Epithelial cell of prostate (primary cell): ENCODE results near the gene XPC.

Source experiments
- DNase-seq: peaks from one replicate; pipeline ENCODE4 v3.0.0-alpha.2; 2011; ENCODE audit warnings: low read depth, low spot score
- H3K27ac ChIP-seq: fragments of 450-650 bp; 2 replicates; pipeline ENCODE4 v1.5.1; 2017; ENCODE audit warnings: mild to moderate bottlenecking

XPC gene

DNA sequence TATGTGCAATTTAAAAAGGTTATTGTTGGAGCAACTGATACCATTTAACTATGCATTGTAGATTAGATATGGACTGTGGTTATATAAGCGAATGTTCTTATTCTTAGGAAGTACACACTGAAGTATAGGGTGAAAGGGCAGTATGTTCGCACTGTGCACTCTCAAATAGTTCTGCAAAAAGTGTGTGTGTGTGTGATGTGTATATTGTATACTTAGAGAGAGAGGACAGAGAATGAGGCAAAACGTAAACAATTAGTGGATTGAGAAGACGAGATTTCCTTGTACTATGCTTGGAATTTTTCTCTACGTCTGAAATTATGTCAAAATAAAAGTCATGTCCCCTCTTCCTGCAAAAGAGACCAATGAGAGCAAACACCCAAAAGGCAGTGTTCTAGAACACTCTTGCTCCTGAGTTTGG is 30.6 kb upstream of the XPC start:
- no peak overlapping the region for H3K27ac ChIP-seq
- no peak for DNase-seq

DNA sequence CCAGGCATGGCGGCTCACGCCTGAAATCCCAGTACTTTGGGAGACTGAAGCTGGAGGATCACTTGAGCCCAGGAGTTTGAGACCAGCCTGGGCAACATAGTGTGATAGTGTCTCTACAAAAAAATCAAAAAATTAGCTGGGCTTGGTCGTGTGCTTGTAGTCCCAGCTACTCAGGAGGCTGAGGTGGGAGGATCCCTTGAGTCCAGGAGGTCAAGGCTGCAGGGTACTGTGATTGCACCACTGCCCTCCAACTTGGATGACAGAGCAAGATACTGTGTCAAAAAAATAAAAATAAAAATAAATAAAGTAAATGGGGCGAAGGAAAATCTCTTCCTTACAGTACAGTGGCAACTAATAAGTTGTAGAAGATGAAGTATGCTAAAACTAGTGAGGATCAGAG is 29.8 kb upstream of the XPC start:
- no peak for DNase-seq

GRCh38 chr3:14206548-14207177 is 28.3 kb upstream of the XPC start:
- no peak overlapping the region for H3K27ac ChIP-seq
- DNase-seq: no peak

More for the DNA sequence above, 29.8 kb upstream of the XPC start:
- no peak overlapping the region for H3K27ac ChIP-seq

- no peak for DNase-seq
- H3K27ac ChIP-seq: no peak overlapping the region
These were observed 26.3 kb upstream of the XPC start for GRCh38 chr3:14204515-14205284.

DNA sequence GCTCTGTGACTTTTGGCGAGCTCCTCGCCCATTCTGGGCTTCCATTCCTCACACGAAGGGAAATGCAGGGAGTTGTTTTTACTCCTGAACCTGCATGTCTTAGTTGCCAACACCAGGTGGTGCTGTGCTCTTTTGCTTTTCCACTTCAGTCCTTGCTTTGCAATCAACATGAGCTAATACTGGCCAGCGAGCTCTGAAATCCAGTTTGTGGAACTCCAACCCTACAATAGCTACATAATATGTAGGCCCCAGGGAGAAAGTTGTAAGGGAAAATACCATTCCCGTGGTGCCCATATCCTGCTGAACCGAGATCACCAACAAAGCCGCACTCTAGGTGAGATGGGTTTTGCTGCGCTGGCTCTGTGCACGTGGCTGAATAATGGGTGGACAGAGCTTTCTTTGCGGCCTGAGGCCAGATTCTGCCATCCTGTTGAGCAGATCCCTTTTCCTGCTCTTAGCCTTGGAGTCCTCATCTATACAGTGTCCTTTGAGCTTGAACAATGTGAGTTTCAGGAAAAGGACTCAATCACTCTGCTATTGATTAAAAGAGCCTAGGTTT is 25.2 kb upstream of the XPC start:
- H3K27ac ChIP-seq: no peak overlapping the region
- no peak for DNase-seq

- H3K27ac ChIP-seq: no peak overlapping the region
- DNase-seq: no peak
These were observed 24.6 kb upstream of the XPC start for GRCh38 chr3:14202874-14203520.

DNA sequence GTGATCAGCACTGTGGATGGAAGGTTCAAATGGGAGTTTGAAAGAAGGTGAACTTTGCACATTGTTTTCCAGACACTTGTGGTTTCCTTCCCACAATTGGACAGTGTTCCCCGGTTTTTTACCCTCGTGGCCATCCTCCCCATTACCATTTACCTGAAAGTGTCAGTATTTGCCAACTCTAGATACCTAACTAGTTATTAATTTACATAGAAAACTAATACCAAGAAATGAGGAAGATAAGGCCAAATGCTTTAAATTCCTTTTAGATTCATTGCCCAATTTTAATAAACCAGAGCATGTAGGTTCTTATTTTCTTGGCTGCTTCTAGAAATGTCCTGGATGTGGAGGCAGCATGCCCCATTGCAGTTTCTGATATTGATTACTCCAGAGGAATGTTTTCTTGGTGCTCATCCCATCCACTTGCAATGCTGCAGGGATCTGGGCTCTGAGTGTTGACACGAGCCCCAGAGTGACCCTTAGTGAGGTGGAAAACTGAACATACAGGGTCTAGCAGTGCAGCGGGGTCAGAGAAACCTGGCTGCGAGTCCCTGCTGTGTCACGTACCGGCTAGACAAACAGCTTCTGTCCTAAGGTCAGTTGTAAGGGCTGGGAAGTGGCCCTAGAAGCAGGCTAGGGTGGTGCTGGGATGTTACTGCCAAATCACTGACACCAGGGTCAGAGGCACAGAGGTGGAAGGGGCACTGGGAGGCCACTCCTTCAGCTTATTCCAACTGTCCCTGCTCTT is 23.7 kb upstream of the XPC start:
- DNase-seq: no peak
- no peak overlapping the region for H3K27ac ChIP-seq

DNA sequence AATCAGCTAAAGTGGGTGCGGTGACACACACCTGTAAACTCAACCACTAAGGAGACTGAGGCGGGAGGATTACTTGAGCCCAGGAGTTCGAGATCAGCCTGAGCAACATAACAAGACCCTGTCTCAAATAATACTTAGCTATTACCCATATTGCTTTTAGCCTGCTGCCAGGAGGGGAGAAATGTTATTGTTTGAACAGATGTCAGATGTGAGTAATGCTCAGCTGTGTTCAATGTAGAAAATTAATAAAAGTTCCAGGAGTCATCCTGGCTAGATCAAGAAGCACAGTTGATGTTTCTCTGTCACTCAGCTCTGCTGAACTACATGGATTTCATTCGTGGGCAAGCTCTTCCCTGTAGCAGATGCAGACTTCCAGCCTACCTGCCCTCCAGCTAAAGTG is 22.4 kb upstream of the XPC start:
- peak overlapping the region; percentile 77 for H3K27ac ChIP-seq
- DNase-seq: no peak

- DNase-seq: no peak
- peak overlapping the region; percentile 77 for H3K27ac ChIP-seq
These were observed 21.9 kb upstream of the XPC start for GRCh38 chr3:14200276-14200675.

- peak; percentile 69 for DNase-seq
- H3K27ac ChIP-seq: peak overlapping the region; percentile 77
These were observed 21.2 kb upstream of the XPC start for GRCh38 chr3:14199641-14200040.

GRCh38 chr3:14194865-14195264 is 16.5 kb upstream of the XPC start:
- H3K27ac ChIP-seq: no peak overlapping the region
- no peak for DNase-seq

DNA sequence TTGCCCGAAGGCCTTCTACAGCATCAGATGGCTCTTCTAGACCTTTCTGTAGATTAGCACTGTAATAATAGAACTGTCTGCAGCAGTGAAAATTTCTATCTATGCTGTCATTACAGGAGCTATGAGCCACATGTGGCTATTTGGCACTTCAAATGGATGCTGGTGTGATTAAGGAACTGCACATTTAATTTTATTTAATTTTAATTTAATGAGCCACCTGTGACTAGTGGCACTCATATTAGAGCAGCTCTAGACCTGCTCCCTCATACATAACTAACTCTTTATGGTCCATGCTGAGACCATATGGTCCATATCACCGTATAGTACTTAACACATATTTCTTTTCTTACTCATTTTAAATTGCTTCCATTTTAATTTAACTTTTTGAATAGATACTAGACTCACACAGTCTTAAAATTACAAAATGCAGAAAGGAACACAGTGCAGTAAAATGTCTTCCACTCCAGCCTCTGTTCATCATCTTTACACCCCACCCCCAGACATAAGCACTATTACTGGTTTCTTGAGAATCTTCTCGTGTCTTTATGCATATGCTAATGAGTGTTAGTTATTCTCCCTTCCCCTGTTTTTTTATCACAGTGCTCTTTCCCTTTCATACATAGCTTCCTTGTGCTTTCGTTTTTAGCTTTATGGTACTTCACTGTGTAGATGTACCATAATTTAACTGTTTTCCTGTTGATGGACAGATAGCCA is 9.8 kb upstream of the XPC start:
- no peak overlapping the region for H3K27ac ChIP-seq
- DNase-seq: no peak

DNA sequence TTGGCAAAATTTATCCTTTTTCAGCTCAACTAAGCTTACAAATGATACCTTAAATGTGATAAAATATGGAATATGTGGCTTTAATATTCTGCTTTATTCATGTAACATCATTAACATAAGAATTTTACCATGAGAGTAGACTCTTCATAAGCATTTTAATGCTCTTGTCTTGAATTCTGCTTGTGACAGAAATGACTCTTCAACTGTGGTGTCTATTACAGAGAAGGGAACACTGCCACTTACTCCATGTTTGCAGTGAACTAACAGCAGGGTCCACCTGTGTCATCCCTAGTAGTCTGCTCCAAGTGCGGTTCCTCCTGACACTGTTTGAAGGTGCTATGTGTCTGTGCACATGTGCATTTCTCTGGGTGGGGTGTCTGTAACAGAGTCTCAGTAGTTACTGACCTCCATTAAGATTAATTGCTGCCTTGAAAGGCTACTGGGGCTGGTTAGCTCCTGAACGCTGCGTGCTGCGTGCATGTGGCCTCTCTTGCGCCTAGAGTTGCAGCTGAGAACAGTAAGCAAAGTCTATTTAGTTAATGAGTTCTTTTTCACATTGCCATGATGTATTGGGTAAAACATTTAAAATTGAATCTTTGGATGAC is 8.6 kb upstream of the XPC start:
- no peak for DNase-seq
- H3K27ac ChIP-seq: no peak overlapping the region

DNA sequence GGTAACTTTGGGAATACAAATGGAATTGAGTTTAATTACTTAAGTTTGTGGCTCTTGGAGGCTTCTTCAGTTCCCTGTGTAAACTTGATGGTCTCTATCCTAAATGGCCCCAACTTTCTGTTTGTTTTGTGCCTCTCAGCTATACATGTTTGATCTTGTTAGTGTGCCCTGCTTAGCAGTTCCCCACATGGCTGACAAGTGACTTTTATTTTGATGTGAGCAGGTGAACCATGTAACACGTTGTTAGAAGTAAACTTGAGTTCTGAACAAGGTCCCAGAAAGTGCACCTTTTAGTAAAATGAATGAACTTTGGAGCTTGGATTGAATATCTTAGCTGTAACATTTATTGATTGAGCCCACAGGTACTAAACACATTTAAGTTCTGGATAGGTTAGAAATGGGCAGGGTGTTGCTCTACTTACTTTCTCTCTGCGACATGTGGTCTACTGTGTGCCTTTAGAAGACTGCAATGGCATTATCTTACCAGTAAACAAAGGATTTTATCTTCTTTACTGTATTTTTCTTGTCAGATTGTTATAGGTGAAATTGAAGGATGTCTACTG is 4.7 kb upstream of the XPC start:
- DNase-seq: no peak
- H3K27ac ChIP-seq: no peak overlapping the region

- DNase-seq: no peak
- H3K27ac ChIP-seq: no peak overlapping the region
These were observed 2.9 kb upstream of the XPC start for GRCh38 chr3:14181253-14181652.

DNA sequence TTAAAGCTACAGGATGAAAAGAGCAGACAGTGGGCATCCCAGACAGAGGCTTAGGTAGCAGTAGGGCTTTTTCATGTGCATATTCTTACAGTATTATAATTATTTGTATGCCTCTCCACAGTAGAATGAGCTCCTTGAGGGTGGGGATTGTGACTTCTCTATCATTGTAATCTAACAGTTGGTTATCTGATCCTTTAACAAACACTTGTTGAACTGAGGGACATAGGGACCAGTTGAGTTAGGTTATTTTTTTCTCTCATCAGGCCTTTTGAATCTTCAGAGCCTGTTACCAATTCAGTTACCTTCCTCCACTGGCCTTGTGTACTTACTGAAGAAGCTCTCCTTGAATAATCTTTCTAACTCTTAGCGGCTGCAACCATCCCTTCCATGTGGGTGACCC is 1.4 kb upstream of the XPC start:
- H3K27ac ChIP-seq: no peak overlapping the region
- no peak for DNase-seq

DNA sequence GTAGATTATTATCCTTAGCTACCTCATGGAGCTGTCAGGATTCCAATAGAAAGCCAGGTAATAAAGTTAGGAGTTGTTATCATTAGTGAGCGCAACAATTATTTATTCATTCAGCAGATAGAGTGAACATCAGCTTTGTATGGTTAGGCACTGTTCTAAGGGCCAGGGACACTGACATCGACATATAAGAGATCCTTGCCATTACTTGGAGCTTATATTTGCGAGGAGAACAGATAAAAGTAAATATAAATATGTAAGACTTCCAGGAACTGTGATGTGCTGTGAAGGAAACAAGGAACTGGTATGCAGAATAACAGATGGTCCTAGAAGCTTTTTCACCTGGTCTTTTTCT is 689 bp upstream of the XPC start:
- no peak for DNase-seq
- H3K27ac ChIP-seq: peak overlapping the region; percentile 89

- no peak for DNase-seq
These were observed 688 bp downstream of the XPC start for GRCh38 chr3:14177580-14178246.

More at GRCh38 chr3:14177580-14178246, 688 bp downstream of the XPC start:
- peak overlapping the region; percentile 89 for H3K27ac ChIP-seq
